Chondrocyte (in vitro differentiated cells): ENCODE results near the gene ODF2. TPM values are rescaled to one million over a fixed set of nuclear protein-coding genes. Genes with fewer than 3 reads are reported as not detected.

Experiments used
- DNase-seq: peaks from one replicate; pipeline ENCODE4 v3.0.0; 2021; ENCODE audit warnings: mixed read lengths, low spot score
- H3K27ac Mint-ChIP-seq: one replicate; pipeline ENCODE4 v1.8.0; 2021; ENCODE audit warnings: mild to moderate bottlenecking, moderate library complexity, mixed read lengths; ENCODE audit not compliant: unreplicated experiment
- H3K27me3 Mint-ChIP-seq: 2 replicates; pipeline ENCODE4 v1.8.0; 2021; ENCODE audit warnings: low read depth, mixed read lengths
- H3K36me3 Mint-ChIP-seq: 2 replicates; pipeline ENCODE4 v1.8.0; 2021; ENCODE audit warnings: low read depth, mixed read lengths
- H3K4me1 Mint-ChIP-seq: 2 replicates; pipeline ENCODE4 v1.8.0; 2021; ENCODE audit warnings: low read depth, mild to moderate bottlenecking, mixed read lengths
- H3K4me3 Mint-ChIP-seq: one replicate; pipeline ENCODE4 v1.8.0; 2021; ENCODE audit warnings: mild to moderate bottlenecking, moderate library complexity, mixed read lengths; ENCODE audit not compliant: unreplicated experiment
- H3K9me3 Mint-ChIP-seq: 2 replicates; pipeline ENCODE4 v1.8.0; 2021; ENCODE audit warnings: low read depth, mixed read lengths
- total RNA-seq: library from RNA; stranded (reverse); gene quantifications from 3 replicates; pipeline ENCODE4 v1.2.1, GENCODE V29; 2021
- TF ChIP-seq, protein P1 (sequence below): fragments of 200-600 bp; sonication (generic); IDR thresholded peaks from 2 replicates; pipeline ENCODE4 v1.5.0; 2021; ENCODE audit warnings: antibody characterized with exemption, mild to moderate bottlenecking, moderate library complexity

The ODF2 gene
- total RNA-seq, 1 donor from 2014 or later = 25.6 TPM

DNA sequence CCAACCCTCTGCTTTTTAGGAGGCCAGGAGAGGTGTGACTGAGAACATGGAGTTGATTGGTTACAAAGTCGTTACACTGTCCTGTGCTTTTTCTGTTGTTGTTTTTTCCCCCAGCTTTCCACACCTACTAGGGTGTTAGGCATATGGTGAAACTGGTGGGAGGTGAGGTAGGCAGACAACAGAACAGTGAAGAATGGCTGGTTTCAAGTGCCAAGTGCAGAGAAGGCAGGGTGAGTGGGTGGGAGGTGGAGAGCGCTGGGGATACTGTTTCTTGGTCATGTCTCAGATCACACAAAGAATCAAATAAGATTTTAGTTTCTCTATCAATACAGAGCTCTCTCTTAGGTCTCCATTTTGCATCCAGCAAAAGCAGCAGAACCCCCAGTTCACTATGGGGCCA, 94.4 kb downstream of the ODF2 start:
- peak overlapping the region; percentile 98 for H3K27ac Mint-ChIP-seq

More for the DNA sequence above, 94.4 kb downstream of the ODF2 start:
- no peaks in the 10 kb centered on the region for H3K27me3 Mint-ChIP-seq
- TF ChIP-seq, protein P1, sequence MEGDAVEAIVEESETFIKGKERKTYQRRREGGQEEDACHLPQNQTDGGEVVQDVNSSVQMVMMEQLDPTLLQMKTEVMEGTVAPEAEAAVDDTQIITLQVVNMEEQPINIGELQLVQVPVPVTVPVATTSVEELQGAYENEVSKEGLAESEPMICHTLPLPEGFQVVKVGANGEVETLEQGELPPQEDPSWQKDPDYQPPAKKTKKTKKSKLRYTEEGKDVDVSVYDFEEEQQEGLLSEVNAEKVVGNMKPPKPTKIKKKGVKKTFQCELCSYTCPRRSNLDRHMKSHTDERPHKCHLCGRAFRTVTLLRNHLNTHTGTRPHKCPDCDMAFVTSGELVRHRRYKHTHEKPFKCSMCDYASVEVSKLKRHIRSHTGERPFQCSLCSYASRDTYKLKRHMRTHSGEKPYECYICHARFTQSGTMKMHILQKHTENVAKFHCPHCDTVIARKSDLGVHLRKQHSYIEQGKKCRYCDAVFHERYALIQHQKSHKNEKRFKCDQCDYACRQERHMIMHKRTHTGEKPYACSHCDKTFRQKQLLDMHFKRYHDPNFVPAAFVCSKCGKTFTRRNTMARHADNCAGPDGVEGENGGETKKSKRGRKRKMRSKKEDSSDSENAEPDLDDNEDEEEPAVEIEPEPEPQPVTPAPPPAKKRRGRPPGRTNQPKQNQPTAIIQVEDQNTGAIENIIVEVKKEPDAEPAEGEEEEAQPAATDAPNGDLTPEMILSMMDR = no peak
- H3K4me3 Mint-ChIP-seq = peak overlapping the region; percentile 39
- DNase-seq = no peak
- H3K4me1 Mint-ChIP-seq = peaks cover 32% of the 10 kb centered on the region
- H3K9me3 Mint-ChIP-seq = no peaks in the 10 kb centered on the region
- no peaks in the 10 kb centered on the region for H3K36me3 Mint-ChIP-seq

Other genes with a start within 250 kb of the ODF2 start
- gene GOLGA2, start 180.0 kb upstream of the ODF2 start, total RNA-seq = 201 to 243 TPM (median 210 TPM) in 3 replicates
- 29.4 to 33.7 TPM (median 31.7 TPM) in 3 replicates for gene SWI5, start 179.7 kb upstream of the ODF2 start, total RNA-seq
- gene TRUB2, start 133.6 kb upstream of the ODF2 start, total RNA-seq = 19.8 to 22.2 TPM (median 20.8 TPM) in 3 replicates
- 19.7 to 37.5 TPM (median 24.5 TPM) in 3 replicates for gene COQ4, start 133.2 kb upstream of the ODF2 start, total RNA-seq
- 38.4 to 42.1 TPM (median 41.7 TPM) in 3 replicates for gene SLC27A4, start 115.5 kb upstream of the ODF2 start, total RNA-seq
- 50.5 to 60.6 TPM (median 57.6 TPM) in 3 replicates for gene URM1, start 84.6 kb upstream of the ODF2 start, total RNA-seq
- 217 to 282 TPM (median 280 TPM) in 3 replicates for gene CERCAM, start 35.1 kb upstream of the ODF2 start, total RNA-seq
- gene GLE1, start 48.7 kb downstream of the ODF2 start, total RNA-seq = 12.3 to 18.1 TPM (median 12.8 TPM) in 3 replicates
- 376 to 419 TPM (median 378 TPM) in 3 replicates for gene SPTAN1, start 96.6 kb downstream of the ODF2 start, total RNA-seq
- gene DYNC2I2, start 200.8 kb downstream of the ODF2 start, total RNA-seq = 23.4 to 41.0 TPM (median 24.0 TPM) in 3 replicates
- 235 to 266 TPM (median 255 TPM) in 3 replicates for gene SET, start 233.2 kb downstream of the ODF2 start, total RNA-seq
- gene PKN3, start 246.5 kb downstream of the ODF2 start, total RNA-seq = 3.1 to 4.2 TPM (median 4.2 TPM) in 3 replicates